B cell (primary cell): ENCODE measurements around the gene ERBB4.

Experiments
- CTCF ChIP-seq: fragments of 200-600 bp; IDR thresholded peaks from one replicate; pipeline ENCODE4 v1.8.0; 2022; ENCODE audit warnings: antibody characterized with exemption, mild to moderate bottlenecking
- EZH2 ChIP-seq: IDR thresholded peaks from 2 replicates; pipeline ENCODE4 v1.6.1; 2012; ENCODE audit warnings: borderline replicate concordance, low read depth, mild to moderate bottlenecking, moderate library complexity, low read length; ENCODE audit not compliant: insufficient read depth, poor library complexity, severe bottlenecking

GRCh38 chr2:211845338-211846035 is 693.1 kb downstream of the ERBB4 start:
- TF ChIP-seq CTCF (no peak), EZH2 (no peak)
